CD4-positive, alpha-beta T cell treated with Interleukin-4 for 4 hours (primary cell): ENCODE results near the gene FEM1B.

Experiments used
- DNase-seq: peaks from one replicate; pipeline ENCODE4 v3.0.0-alpha.2; 2020

Gene FEM1B

GRCh38 chr15:68328964-68329363 is 51.4 kb downstream of the FEM1B start:
- DNase-seq, result no peak

- DNase-seq, result no peak
These were observed 52.9 kb downstream of the FEM1B start for GRCh38 chr15:68330416-68330815.

- DNase-seq, result no peak
These were observed 53.4 kb downstream of the FEM1B start for GRCh38 chr15:68330901-68331300.

GRCh38 chr15:68332266-68332665 is 54.7 kb downstream of the FEM1B start:
- DNase-seq, result no peak

GRCh38 chr15:68333775-68334470 is 56.4 kb downstream of the FEM1B start:
- no peak for DNase-seq

- DNase-seq, result no peak
These were observed 57.1 kb downstream of the FEM1B start for GRCh38 chr15:68334661-68335124.

- DNase-seq, result no peak
These were observed 57.7 kb downstream of the FEM1B start for GRCh38 chr15:68335251-68335650.

- DNase-seq, result no peak
These were observed 58.1 kb downstream of the FEM1B start for GRCh38 chr15:68335655-68336054.

- no peak for DNase-seq
These were observed 59.0 kb downstream of the FEM1B start for GRCh38 chr15:68336516-68336915.

GRCh38 chr15:68337826-68338225 is 60.3 kb downstream of the FEM1B start:
- DNase-seq, result no peak

- DNase-seq, result no peak
These were observed 61.9 kb downstream of the FEM1B start for GRCh38 chr15:68339481-68339880.

- no peak for DNase-seq
These were observed 63.5 kb downstream of the FEM1B start for GRCh38 chr15:68340726-68341671.

GRCh38 chr15:68341760-68342725 is 64.5 kb downstream of the FEM1B start:
- no peak for DNase-seq

GRCh38 chr15:68343579-68344225 is 66.2 kb downstream of the FEM1B start:
- no peak for DNase-seq

GRCh38 chr15:68344600-68344999 is 67.1 kb downstream of the FEM1B start:
- DNase-seq, result no peak
